Astrocyte of the spinal cord (primary cell): ENCODE data around the gene ZDHHC8.

ENCODE experiments used
- DNase-seq: peaks from one replicate; pipeline ENCODE4 v3.0.0; 2011; ENCODE audit warnings: low read depth, low spot score
- H3K4me3 ChIP-seq: 2 replicates; pipeline ENCODE4 v1.5.1; 2011; ENCODE audit warnings: low read depth, mild to moderate bottlenecking, low read length, moderate library complexity
- in situ Hi-C: cut with HindIII; loops from 2 replicates; pipeline ENCODE4 v1.10.0; 2017; ENCODE audit warnings: low sequenced_read_pairs
- TF ChIP-seq, protein P1 (sequence below): IDR thresholded peaks from 2 replicates; pipeline ENCODE4 v1.5.1; 2012; ENCODE audit warnings: low read depth, mild to moderate bottlenecking, low read length, inconsistent platforms

ZDHHC8 gene

GRCh38 chr22:20170170-20170569 is 38.6 kb downstream of the ZDHHC8 start:
- H3K4me3 ChIP-seq, result no peak overlapping the region
- TF ChIP-seq, protein P1, sequence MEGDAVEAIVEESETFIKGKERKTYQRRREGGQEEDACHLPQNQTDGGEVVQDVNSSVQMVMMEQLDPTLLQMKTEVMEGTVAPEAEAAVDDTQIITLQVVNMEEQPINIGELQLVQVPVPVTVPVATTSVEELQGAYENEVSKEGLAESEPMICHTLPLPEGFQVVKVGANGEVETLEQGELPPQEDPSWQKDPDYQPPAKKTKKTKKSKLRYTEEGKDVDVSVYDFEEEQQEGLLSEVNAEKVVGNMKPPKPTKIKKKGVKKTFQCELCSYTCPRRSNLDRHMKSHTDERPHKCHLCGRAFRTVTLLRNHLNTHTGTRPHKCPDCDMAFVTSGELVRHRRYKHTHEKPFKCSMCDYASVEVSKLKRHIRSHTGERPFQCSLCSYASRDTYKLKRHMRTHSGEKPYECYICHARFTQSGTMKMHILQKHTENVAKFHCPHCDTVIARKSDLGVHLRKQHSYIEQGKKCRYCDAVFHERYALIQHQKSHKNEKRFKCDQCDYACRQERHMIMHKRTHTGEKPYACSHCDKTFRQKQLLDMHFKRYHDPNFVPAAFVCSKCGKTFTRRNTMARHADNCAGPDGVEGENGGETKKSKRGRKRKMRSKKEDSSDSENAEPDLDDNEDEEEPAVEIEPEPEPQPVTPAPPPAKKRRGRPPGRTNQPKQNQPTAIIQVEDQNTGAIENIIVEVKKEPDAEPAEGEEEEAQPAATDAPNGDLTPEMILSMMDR, result no peak
- DNase-seq, result no peak
- in situ Hi-C loops, result no loop called here

DNA sequence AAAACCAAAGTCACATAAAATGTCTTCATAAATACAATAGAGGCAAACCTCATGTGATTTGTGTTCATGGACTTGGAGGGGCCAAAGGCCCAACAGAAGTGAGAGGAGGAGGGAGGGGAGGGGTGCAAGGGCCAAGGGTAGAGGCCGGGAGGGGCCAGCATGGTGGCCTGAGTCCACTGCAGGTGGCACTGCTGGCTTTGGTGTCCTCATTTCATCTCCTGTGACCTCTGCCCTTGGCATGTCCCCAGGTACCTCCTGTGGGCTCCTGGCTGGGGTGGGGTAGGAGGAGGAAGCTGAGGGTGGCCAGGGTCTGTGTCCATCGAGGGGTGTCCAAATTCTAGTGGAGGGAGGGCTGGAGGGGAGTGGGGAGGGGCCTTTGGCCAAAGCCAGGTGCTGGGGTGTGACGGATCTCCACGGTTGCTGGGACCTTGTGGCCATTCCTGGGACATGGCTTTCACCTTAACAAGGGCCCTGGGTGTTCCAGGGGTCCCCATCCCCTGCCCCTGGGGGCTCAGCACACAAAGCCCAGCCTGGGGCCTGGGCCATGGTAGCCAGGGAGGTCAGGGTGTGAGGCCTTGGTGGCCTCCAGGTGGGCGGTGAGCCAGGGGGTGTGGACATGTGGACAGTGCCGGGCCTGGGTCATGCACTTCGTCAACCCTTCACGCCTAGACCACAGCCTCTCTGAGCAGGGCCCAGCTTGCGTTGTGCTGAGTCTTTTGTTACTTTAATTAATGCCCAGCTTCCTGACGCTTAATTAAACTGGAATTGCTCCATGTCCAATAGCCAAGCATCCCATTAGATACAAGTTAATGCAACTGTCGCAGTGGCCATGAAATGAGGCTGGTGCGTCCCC is 39.9 kb downstream of the ZDHHC8 start:
- H3K4me3 ChIP-seq, result no peak overlapping the region
- no peak for DNase-seq
- in situ Hi-C loops, result no loop called here
- TF ChIP-seq, protein P1, result no peak

DNA sequence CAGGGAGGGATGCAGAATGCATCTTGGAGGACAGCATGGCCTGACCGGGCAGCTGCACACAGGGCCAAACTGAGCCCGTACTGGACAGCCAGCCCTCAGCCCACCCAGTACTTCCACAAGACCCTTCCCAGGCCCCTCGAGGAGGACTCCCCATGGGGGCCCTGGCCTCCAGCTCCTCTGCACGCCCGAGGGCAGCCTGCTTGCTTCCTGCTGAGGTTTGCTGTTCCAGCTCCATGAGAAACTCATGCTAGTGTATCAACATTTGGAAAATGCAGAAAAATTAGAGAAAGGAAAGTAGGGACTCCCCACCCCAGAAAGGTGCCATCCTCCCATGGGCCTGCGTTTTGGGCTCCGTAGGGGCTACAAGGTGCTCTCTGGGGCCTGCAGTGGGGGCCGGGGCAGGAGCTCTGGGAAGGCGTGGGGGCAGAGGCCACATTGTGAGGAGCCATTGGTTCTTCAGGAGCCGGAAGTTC is 40.6 kb downstream of the ZDHHC8 start:
- in situ Hi-C loops, result no loop called here
- no peak for DNase-seq
- TF ChIP-seq, protein P1, result no peak
- H3K4me3 ChIP-seq, result no peak overlapping the region

DNA sequence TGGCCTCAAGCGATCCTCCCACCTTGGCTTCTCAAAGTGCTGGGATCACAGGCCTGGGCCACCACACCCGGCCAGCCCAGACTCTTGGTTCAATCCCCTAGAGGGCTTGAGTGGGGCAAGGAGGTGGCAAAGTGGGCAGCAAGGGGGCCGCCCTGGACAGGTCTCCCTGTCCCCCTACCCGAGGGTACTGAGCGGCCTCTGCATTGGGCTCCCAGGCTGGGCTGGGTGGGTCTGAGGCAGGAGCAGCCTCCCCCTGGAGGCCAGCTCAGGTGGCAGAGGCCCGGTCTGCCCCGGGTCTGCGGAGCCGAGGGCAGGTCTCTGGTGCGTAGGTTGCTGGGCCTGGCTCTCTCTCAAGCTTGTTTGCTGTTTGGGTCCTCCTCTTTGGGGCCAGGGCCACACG is 41.6 kb downstream of the ZDHHC8 start:
- TF ChIP-seq, protein P1, result no peak
- DNase-seq, result no peak
- H3K4me3 ChIP-seq, result no peak overlapping the region
- in situ Hi-C loops, result no loop called here

DNA sequence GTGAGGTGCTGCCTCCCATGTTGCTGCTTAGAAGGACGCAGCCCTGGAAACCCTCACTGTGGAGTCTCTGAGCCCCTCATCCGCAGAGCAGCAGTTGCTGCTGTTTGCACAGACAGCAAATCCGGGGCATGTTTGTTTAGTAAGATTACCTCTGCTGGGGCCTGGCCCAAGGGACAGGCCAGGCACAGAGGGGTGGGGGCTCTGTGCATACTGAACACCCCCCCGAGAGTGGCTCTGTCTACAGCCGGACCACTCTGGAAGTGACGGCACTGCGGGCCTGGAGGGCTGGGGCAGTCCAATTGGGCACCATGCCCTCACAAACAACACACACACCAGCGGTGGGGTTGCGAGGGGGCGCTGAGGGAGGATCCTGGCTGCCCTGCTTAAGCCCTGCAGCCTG is 42.2 kb downstream of the ZDHHC8 start:
- H3K4me3 ChIP-seq, result no peak overlapping the region
- TF ChIP-seq, protein P1, result no peak
- in situ Hi-C loops, result no loop called here
- no peak for DNase-seq

GRCh38 chr22:20174785-20175596 is 43.4 kb downstream of the ZDHHC8 start:
- TF ChIP-seq, protein P1, result peak; percentile 56
- in situ Hi-C loops, result no loop called here
- DNase-seq, result no peak
- no peak overlapping the region for H3K4me3 ChIP-seq
